Right ventricle myocardium inferior (tissue), 1 donor: Measurements from ENCODE around the gene CEP128. TPM values are rescaled to one million over a fixed set of nuclear protein-coding genes. Genes with fewer than 3 reads are reported as not detected.

Experiments used
- ATAC-seq: fragments of 200-7000 bp; cut with Tn5 transposase; one replicate; pipeline ENCODE4 v1.9.1; 2020; ENCODE audit warnings: mild to moderate bottlenecking, moderate library complexity
- DNase-seq: peaks from one replicate; pipeline ENCODE4 v3.0.0; 2021; ENCODE audit errors: missing footprints
- intact Hi-C: fragments of 100-400 bp; cut with DNase I; formaldehyde crosslinking; loops from one replicate; pipeline ENCODE4 v1.11.0; 2022
- total RNA-seq: library from RNA; stranded (reverse); fragmentation: NEBNext Ultra II Directional; extraction: Animal tissue kit (Norgen Biotek cat#: 25700); gene quantifications from one replicate; pipeline ENCODE4 v1.2.1, GENCODE V29; 2021
- donor health status: DM: no; HTN: yes; CAD: no; lungs with severe emphysema.

CEP128 gene
- total RNA-seq, 1 donor from 2014 or later = 3.5 TPM

DNA sequence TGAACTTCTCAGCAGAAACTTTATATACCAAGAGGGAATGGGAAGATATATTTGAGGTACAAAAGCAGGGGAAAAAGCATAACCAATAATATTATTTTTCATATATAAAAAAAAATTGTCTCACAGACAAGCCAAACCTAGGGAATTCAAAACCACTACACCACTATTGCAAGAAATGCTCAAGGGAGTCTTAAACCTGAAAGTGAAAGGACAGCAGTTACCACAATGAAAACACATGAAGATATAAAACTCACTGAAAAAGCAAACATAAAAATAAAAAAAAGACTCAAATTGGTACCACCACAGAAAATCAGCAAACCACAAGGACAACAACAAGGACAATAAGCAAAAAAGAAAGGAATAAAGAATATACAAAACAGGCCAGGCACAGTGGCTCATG, 131.9 kb downstream of the CEP128 start:
- no peak for ATAC-seq
- no peak for DNase-seq
- intact Hi-C loops = no loop called here

DNA sequence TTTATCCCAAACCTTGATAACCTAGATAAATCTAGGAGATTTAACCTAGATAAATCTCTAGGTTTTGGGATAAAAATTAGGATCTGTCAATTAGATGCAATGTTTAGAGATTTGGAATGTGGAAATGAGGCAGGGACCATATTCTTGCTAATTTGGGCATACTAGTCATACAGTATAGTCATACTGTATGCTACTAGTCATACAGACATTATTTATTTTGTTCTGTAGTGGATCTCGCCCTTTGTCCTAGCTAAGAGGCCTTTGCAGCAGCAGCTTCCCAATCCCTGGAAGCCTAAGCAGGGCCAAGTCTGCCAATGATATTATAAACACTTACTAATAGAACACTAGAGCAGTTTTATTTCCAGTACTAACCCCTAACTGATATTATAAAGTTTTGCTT, 136.4 kb downstream of the CEP128 start:
- ATAC-seq (no peak), DNase-seq (no peak)
- intact Hi-C loops = no loop called here

DNA sequence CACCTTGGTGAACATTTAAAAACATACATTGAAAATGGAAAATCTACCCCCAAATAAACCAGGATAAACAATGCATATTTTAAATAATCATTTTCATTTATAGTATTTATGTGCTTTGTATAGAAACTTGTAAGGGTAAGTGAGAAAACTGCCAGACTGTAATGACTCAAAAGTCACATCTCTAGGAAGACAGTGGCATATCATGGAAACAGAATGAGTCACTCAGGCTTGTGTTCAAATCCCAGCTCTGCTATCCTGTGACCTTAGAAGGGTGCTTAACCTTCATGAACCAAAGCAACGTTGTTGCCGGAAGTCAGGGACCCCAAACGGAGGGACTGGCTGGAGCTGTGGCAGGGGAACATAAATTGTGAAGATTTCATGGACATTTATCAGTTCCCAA, 142.7 kb downstream of the CEP128 start:
- intact Hi-C loops = no loop called here
- ATAC-seq (no peak), DNase-seq (no peak)

DNA sequence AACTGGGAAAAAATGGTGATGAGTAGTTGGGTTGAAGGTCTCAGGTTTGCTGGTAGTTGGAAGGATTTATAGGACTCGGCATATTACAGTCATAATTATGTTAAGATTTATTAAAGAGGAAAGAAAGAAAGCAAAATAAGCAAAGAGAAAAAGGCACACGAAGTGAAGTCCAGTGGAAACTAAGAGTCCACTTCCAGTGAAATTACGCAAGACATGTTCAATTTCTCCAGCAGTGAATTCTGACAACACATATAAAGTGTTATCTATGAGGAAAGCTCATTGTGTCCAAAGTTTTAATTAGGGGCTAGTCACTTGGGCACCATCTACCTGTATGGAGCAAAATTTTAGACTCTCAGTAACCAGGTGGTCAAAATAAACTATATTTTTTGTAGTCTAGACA, 143.3 kb downstream of the CEP128 start:
- intact Hi-C loops = no loop called here
- ATAC-seq = no peak
- no peak for DNase-seq

DNA sequence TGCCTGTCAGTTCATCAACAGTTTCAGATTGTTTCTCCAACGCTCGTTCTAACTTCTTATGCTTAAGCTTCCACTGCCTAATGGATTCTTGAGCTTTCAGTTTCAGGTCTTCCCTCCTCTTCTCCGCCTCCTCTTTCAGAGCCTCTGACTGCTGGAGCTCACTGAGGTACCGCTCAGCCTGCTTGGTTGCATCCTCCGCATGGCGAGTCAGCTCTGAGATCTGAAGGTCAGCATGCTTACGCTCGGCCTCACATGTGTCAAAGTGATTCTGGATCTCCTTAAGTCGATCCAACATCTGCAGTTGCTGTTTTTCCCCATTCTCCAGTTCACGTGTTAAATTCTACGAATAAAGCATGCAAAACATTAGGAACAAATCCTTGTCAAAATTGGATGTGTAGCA, 148.8 kb downstream of the CEP128 start:
- DNase-seq = no peak
- ATAC-seq = no peak
- intact Hi-C loops = no loop called here

DNA sequence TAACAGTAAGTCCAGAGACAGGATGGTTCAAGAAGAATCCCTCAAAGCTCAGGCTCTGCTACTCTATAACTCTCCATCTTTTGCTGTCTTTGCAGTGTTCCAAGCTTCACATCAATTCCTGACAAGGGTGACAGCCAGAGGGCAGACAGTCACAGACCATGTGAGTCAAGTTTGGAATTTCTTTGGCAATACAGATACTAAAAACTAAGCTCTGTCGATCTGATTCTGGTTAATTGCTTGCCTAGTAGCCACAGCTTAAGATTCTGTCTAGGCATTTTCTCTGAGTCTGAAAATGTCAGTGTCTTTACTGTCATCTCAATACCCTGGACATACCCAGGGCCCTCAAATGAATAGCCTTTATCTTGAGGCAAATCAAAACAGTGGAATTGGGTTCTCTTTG, 153.7 kb downstream of the CEP128 start:
- ATAC-seq (no peak), DNase-seq (no peak)
- intact Hi-C loops = no loop called here

DNA sequence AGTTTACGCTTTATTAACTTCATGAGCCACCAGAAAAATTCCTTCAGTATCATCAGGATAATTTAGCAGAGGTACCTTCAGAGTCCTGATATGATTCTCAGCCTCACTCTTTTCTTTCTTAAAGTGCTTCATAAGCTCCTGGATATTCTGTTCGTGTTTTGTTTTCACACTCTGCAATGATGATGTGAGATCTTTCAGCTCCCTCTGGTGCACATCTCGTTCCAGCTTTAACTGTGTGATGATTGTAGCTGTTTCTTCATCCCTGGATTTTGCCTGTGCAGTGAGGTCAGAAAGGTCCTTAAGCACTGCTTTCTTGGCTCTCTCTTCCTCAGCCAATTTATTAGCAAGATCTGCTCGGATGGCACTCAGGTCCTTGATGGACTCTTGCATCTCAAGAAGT, 156.7 kb downstream of the CEP128 start:
- intact Hi-C loops = no loop called here
- DNase-seq = no peak
- ATAC-seq = peak; percentile 70

DNA sequence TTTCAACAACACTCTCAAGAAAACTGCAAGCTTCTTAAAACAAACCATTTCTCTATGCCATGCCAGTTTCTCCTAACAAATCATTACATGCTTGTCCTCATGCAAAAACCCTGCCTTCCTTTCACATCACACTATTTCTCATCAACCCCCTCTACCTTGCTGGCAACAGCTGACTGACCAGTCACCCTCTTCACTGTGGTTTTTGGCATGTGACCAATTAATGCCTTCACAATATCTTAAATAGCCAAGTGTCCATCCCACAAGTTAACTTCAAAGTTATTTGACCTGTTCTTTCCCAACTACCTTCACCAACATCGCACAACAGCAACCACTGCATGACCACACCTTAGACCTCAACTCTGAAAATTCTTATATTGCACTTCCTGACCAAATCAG, 159.6 kb downstream of the CEP128 start:
- DNase-seq (no peak), ATAC-seq (no peak)
- intact Hi-C loops = no loop called here

DNA sequence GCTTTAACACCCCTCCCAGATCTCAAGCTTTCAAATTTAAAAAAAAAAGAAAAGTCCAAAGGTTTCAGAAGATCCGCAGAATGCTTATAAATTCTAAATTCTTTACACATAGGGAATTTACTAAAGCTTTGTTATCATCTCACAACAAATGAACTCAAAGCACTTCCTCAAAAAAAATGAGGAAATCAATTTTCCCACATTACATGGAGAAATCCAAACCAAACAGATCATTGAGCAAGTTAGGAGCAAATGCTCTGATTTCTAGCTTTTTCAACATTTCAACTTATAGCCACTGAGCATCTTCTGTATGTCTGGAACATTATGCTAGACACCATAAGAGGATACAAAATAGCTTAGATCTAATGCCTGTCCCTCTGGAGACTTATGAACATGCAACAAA, 161.0 kb downstream of the CEP128 start:
- intact Hi-C loops = no loop called here
- no peak for ATAC-seq
- no peak for DNase-seq

DNA sequence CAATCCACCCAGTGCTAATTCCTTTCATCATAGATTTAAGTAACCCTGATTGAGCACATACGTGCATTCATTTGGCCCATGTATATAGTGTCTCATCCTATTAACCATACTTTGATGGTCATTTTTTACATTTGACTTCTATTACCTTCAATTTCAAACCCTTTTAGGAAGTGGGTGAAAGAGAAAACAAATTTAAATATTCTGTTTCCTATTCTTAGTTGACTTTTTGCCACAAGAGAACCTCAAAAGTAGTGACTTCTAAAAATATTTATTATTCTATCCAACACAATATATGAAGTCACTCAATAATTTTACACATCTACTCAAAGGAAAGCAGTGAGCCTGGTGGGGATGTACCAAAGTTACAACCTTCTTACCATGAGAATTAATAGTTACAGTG, 164.9 kb downstream of the CEP128 start:
- ATAC-seq (no peak), DNase-seq (no peak)
- intact Hi-C loops = no loop called here

DNA sequence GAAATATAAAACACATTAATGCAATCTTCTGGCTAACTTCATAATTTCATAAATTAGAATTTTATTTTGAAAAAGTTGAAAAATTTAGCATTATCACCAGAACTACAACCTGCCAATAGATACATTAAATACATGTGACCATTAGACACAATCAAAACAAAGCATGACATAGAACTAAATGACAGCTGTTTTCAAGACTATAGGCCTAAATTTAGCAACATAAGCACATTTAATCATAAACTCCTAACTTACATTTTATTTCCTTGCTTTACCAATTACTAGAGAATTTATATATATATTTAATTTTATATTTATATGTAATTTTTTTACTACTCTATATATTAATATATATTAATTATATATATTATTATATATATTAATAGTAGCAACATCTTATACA, 165.4 kb downstream of the CEP128 start:
- DNase-seq (no peak), ATAC-seq (no peak)
- intact Hi-C loops = no loop called here

DNA sequence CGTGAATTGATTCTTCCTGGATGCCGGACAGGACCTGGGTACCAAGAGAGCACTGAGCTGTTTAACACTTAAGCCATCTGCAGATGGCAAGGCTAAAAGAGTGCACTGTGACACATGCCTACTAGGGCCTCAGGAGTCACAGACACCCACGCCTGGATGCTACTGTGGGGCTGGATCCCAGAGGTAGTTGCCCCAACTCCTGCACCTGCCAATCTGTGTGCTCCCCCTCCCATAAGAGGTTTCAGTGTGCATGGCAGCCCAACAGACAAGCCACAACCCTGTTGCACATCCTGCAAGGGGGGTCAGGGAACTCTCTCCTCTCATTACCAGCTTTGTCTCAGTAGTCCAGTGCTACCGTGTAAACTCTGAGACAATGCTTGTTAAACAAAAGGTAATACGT, 169.0 kb downstream of the CEP128 start:
- intact Hi-C loops = no loop called here
- ATAC-seq = no peak
- DNase-seq = peak; percentile 2

DNA sequence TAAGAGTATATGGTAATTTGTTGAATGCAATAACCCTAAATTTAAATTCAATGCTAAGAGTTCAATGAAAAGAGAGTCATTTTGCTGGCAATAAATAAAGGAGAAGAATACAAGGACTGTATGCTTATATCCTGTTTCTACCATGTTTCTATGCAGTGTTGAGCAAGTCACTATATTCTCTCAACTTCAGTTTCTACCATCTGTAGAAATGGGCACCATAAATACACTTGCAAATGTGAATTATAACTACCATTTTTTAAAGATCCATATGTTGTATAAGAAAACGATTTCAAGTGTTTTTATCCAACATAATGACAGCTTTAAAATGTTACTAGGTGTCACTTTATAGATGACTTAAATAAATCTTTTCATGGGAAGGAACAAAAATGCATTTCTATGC, 170.3 kb downstream of the CEP128 start:
- intact Hi-C loops = no loop called here
- ATAC-seq (no peak), DNase-seq (no peak)

DNA sequence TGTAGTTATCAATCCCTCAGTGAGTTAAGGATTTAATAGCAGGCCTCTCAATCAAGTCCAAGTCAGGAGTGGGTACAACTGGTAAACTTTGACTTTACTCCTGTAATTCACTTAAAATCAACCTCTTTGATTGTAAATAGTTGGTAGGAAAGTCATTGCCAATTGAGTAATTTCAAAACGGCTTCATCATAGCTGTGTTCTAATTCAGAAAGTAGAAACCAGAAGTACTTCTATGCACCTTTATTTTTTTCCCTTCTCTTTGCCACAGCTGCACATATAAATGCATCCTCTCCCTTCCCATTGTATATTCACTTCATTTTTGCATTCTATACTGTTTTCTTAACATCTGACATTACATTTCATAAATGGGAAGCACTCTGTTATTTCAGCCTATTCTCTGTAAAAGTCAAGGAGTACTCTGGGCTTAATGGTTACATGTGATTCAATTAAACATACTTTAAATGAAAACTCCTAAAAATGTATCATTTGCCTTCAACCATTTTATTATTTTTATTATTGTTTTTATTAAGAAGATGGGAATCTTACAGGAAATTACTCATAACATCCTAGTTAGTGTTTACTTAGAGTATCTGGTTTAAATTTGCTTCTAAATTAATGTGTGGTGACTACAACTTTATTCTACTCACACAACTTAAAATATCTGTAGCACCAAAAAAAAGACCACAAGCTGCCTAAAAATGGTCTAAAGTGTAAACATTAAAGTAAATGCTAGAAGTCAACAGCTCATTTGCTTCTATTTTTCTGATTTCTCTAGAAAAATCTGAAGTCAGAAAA, 171.2 kb downstream of the CEP128 start:
- intact Hi-C loops = no loop called here
- DNase-seq = no peak
- ATAC-seq = no peak

DNA sequence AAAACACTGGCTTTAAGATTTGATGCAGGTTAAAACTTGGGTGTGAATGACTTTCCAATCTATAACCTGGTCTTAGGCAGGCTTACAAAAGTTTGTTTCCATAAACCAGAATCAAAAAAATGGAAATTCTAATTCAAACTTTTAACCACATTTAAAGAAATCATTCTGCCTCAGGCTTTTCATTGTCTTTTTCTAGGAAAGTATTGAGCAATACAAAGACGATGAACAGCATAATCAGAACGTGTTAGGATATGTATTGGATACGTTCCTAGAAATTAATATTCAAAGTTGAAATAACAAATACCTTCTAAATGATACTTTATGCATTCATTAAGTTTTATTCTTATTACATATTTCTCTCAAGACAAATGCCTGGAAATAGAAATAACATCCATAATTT, 172.9 kb downstream of the CEP128 start:
- intact Hi-C loops = no loop called here
- no peak for DNase-seq
- ATAC-seq = no peak

DNA sequence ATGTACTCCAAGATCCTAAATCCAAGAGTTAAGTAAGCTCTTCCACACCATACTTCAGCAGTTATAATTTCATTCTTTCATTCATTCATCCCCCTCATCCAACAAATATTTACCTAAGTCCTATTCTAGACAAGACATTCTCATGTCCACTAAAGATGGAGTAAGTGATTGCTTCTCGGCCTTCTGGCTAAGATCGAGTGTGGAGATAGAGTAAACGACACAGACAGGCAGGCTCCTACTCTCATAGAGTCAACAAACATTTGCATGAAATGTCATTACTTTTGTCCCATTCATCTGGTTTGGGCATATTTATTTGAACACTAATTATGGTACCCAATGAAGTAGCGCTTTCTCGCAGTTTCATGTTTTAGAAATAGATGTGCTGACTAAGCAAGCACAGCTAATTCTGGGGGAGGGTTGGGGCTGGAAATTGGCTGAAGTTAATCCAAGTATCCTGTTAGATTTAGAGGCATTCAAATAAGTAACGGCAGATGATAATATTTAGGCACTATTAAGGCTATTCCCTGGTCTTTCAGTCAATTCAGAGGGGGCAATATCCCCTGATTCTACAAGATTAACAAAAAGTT, 176.5 kb downstream of the CEP128 start:
- DNase-seq (no peak), ATAC-seq (no peak)
- intact Hi-C loops = no loop called here

DNA sequence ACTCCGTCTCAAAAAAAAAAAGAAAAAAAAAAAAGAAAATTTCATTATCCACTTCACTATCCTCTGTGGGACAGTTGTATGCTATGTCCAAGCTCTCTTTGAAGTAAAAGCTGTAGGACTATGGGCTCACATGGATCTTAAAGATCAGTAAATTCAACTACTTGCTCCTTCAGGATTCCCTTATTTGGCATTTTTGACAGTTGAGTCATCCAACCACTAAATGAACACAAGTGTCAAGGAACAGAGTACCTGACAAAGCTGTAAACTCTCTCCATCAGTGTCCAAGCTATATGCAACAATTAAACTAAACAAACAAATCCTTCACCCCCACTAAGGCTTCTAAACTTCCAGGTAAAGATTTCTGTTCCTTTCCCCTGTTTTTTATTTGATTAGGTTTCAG, 177.0 kb downstream of the CEP128 start:
- DNase-seq (no peak), ATAC-seq (no peak)
- intact Hi-C loops = no loop called here

DNA sequence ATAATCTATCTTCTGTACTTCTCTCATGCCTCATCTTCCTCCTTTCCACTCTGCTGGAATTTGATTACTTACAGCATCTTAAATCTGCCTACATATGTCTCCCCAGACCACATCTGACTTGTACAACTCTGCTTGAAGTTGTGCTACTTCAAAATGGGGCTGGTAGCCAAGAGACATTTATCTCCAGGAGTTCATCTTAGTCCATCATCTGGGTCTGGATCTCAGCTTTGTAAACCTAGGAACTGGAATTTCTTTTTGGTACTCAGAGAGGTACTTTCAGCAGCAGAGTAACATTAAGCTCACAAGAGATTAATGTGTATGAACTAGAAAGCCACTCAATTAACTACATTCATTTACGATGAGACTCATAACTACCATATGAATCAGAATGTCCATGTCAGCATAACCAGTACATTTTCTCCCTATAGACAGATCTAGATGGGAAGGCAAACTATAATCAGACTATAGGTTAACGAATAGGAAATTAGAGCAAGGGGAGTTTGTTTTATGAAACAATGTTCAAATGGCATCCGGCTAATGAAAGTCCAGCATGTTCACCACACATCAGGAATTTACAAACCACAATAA, 178.8 kb downstream of the CEP128 start:
- intact Hi-C loops = no loop called here
- no peak for ATAC-seq

DNA sequence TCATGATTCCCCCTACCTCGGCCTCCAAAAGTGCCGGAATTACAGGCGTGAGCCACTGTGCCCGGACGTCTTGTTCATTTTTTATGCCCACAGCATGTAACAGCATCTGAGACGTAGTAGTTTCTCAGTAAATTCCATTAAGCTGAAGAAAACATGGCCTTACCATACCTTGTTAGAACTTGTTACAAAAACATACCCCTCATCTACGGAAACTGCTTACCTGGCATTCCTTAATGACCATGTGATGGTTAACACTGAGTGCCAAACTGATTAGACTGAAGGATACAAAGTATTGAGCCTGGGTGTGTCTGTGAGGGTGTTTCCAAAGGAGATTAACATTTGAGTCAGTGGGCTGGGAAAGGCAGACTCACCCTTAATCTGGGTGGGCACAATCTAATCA, 186.8 kb downstream of the CEP128 start:
- ATAC-seq = no peak
- intact Hi-C loops = no loop called here
- DNase-seq = no peak

More for the DNA sequence above, 178.8 kb downstream of the CEP128 start:
- DNase-seq = no peak

DNA sequence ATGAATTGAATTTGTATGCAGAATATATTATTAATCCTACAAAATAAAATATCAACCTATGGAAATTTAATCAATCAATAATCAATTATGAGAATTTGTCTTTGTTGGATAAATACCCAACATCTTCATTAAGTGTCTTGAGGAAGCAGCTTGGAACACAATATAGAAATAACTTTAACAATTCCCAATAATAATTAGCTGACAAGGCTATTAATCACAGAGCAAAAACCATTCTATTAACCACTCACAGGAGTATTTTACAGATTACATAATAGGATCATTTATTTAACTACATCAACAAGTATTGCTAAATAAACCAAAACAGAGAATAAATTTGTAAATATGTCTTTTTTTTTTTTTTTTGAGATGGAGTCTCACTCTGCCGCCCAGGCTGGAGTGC, 190.3 kb downstream of the CEP128 start:
- DNase-seq (no peak), ATAC-seq (no peak)
- intact Hi-C loops = no loop called here

DNA sequence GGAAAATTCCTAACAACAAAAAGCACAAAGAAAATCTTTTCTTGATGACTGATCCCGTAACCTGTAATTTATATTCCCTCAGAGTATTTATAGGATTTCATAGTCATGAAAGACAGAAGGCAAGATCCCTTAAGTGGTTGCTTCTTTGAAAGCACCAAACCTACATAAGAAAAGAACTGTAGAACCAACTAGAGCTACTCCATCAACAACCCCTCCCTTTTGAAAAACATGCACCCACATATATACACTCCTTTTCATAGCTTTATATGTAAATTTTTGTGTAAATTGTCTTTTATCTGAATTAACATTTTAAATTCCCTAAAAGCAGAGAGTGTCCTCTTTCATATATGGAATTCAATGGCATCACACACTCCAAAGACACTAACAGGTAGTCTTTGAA, 215.3 kb downstream of the CEP128 start:
- DNase-seq (no peak), ATAC-seq (no peak)
- intact Hi-C loops = no loop called here
